ENCODE measurements around the gene HINT1.

- no peak for TF ChIP-seq ZNF274 (IDR thresholded peaks at IDR 0.05; ENCODE audit: low read depth, low read length)
- no peak for TF ChIP-seq YY1 (IDR thresholded peaks at IDR 0.05; ENCODE audit: insufficient read depth, insufficient read length)
These were observed 35.8 kb downstream of the HINT1 start for GRCh38 chr5:131129306-131129705.

Data from NT2/D1 (cell line).